Left lung (tissue), 10 donors: Measurements from ENCODE around the gene CENPP. TPM values are rescaled to one million over a fixed set of nuclear protein-coding genes. Genes with fewer than 3 reads are reported as not detected.
"Not testable (repeated sequence)": the region's sequence is repeated elsewhere in the genome, so short reads cannot be mapped to it uniquely, and the experiment has no call there.

Experiments
- ATAC-seq: fragments of 200-7000 bp; cut with Tn5 transposase; one replicate; pipeline ENCODE4 v1.9.1; 2020; ENCODE audit warnings: moderate library complexity
- DNase-seq, 4 donors: peaks; one replicate each; pipeline ENCODE4 v3.0.0-alpha.2; 2013 to 2020
- H3K27ac ChIP-seq, 2 donors: fragments of 200-600 bp; sonication (generic) in 1 of 2; one replicate each; pipeline versions ENCODE4 v1.5.0 to v1.8.0; 2020 to 2021
- H3K27me3 ChIP-seq, 2 donors: fragments of 200-600 bp; sonication (generic) in 1 of 2; one replicate each; pipeline versions ENCODE4 v1.5.0 to v1.8.0; 2020 to 2021
- H3K36me3 ChIP-seq, 2 donors: fragments of 200-600 bp; sonication (generic) in 1 of 2; one replicate each; pipeline versions ENCODE4 v1.5.0 to v1.8.0; 2020 to 2021
- H3K4me1 ChIP-seq, 2 donors: fragments of 200-600 bp; one replicate each; pipeline ENCODE4 v1.8.0; 2021
- H3K4me3 ChIP-seq, 2 donors: fragments of 200-600 bp; sonication (generic) in 1 of 2; one replicate each; pipeline versions ENCODE4 v1.5.0 to v1.8.0; 2020 to 2021; ENCODE audit warnings: mild to moderate bottlenecking in 1 of 2
- H3K9me3 ChIP-seq, 2 donors: fragments of 200-600 bp; sonication (generic) in 1 of 2; one replicate each; pipeline versions ENCODE4 v1.5.0 to v1.8.0; 2020 to 2021
- intact Hi-C, 2 donors: fragments of 100-400 bp; cut with DNase I; formaldehyde crosslinking; loops; one replicate each; pipeline versions ENCODE4 v1.11.2 to v1.14.2; 2022
- polyA plus RNA-seq, 6 donors: library from polyadenylated mRNA; unstranded; fragments of 120-200 nt; gene quantifications; one replicate each; pipeline ENCODE4 v1.2.1, GENCODE V29; 2013; ENCODE audit not compliant: insufficient read length in 6 of 6
- total RNA-seq, 2 donors: library from RNA; stranded (reverse); fragmentation: NEBNext Ultra II Directional; extraction: Animal tissue kit (Norgen Biotek cat#: 25700); gene quantifications; one replicate each; pipeline ENCODE4 v1.2.1, GENCODE V29; 2021
- TF ChIP-seq, protein P1 (sequence below), 2 donors: fragments of 200-600 bp; sonication (generic) in 1 of 2; IDR thresholded peaks; one replicate each; pipeline versions ENCODE4 v1.5.0 to v1.8.0; 2021; ENCODE audit warnings: antibody characterized with exemption in 2 of 2
- donor health status: DM: no; HTN: yes; CAD: no.
- donor health status: DM: no; HTN: no; CAD: no.

The CENPP gene
- total and polyA plus RNA-seq, 8 donors: 3.2 to 9.0 (median 5.7) TPM

GRCh38 chr9:92563116-92564100 is 237.7 kb downstream of the CENPP start:
- ATAC-seq (peak; percentile 15), DNase-seq (peak in 2 of 4 donors; percentile 49 to 59)
- TF ChIP-seq, protein P1, sequence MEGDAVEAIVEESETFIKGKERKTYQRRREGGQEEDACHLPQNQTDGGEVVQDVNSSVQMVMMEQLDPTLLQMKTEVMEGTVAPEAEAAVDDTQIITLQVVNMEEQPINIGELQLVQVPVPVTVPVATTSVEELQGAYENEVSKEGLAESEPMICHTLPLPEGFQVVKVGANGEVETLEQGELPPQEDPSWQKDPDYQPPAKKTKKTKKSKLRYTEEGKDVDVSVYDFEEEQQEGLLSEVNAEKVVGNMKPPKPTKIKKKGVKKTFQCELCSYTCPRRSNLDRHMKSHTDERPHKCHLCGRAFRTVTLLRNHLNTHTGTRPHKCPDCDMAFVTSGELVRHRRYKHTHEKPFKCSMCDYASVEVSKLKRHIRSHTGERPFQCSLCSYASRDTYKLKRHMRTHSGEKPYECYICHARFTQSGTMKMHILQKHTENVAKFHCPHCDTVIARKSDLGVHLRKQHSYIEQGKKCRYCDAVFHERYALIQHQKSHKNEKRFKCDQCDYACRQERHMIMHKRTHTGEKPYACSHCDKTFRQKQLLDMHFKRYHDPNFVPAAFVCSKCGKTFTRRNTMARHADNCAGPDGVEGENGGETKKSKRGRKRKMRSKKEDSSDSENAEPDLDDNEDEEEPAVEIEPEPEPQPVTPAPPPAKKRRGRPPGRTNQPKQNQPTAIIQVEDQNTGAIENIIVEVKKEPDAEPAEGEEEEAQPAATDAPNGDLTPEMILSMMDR (IDR thresholded peaks at IDR 0.05): no peak
- intact Hi-C loops: no loop called here
- Histone ChIP-seq H3K27ac (peak overlapping the region in 1 of 2 donors; percentile 79), H3K36me3 (no peaks in the 10 kb centered on the region), H3K27me3 (no peaks in the 10 kb centered on the region), H3K9me3 (peaks cover 0 to 14% of the 10 kb centered on the region in 2 donors), H3K4me3 (no peak overlapping the region), H3K4me1 (no peaks in the 10 kb centered on the region)

DNA sequence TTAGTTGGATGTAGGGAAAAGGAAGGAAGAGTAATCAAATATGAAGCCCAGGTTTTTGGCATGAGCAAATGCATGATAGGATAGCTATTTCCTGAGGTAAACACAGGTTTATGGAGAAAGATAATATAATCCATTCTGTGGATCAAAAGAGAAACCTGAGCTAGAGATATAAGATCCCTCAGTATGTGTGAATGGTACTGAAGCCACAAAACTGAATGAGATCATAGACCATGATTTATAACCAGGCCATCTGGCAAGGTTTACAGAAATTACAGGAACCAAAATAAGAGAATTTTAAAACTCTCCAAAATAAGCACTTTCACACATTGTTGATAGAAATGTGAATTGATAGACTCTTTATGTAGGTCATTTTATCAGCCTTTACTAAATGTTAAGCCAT is 238.8 kb downstream of the CENPP start:
- TF ChIP-seq, protein P1 (IDR thresholded peaks at IDR 0.05): no peak
- DNase-seq: no peak

GRCh38 chr9:92564982-92565381 is 239.2 kb downstream of the CENPP start:
- Histone ChIP-seq H3K9me3 (peaks cover 0 to 14% of the 10 kb centered on the region in 2 donors), H3K4me1 (no peaks in the 10 kb centered on the region), H3K36me3 (no peaks in the 10 kb centered on the region), H3K27ac (peak overlapping the region in 1 of 2 donors; percentile 79), H3K4me3 (no peak overlapping the region), H3K27me3 (no peaks in the 10 kb centered on the region)
- intact Hi-C loops: no loop called here
- TF ChIP-seq, protein P1 (IDR thresholded peaks at IDR 0.05): no peak
- peak; percentile 46 for ATAC-seq
- peak in 1 of 4 donors; percentile 14 for DNase-seq

More for the DNA sequence above, 238.8 kb downstream of the CENPP start:
- H3K36me3 ChIP-seq: no peaks in the 10 kb centered on the region
- H3K9me3 ChIP-seq: peaks cover 0 to 14% of the 10 kb centered on the region in 2 donors
- H3K27me3 ChIP-seq: no peaks in the 10 kb centered on the region
- ATAC-seq: peak; percentile 47
- no peaks in the 10 kb centered on the region for H3K4me1 ChIP-seq
- H3K4me3 ChIP-seq: no peak overlapping the region
- intact Hi-C loops: no loop called here
- peak overlapping the region in 1 of 2 donors; percentile 79 for H3K27ac ChIP-seq

DNA sequence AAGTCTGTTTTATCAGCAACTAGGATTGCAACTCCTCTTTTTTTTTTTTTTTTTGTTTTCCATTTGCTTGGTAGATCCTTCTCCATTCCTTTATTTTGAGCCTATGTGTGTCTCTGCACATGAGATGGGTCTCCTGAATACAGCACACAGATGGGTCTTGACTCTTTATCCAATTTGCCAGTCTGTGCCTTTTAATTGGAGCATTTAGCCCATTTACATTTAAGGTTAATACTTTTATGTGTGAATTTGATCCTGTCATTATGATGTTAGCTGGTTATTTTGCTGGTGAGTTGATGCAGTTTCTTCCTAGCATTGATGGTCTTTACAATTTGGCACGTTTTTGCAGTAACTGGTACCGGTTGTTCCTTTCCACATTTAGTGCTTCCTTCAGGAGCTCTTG is 246.1 kb downstream of the CENPP start:
- DNase-seq, H3K27ac ChIP-seq, H3K4me3 ChIP-seq, ATAC-seq, H3K4me1 ChIP-seq, H3K36me3 ChIP-seq, H3K27me3 ChIP-seq, intact Hi-C loops: not testable (repeated sequence)
- peaks cover 0 to 11% of the 10 kb centered on the region in 2 donors for H3K9me3 ChIP-seq

- intact Hi-C loops, ATAC-seq, H3K27ac ChIP-seq, H3K4me1 ChIP-seq, DNase-seq, H3K27me3 ChIP-seq, H3K9me3 ChIP-seq, H3K36me3 ChIP-seq, H3K4me3 ChIP-seq: not testable (repeated sequence)
Observed at GRCh38 chr9:92573612-92574011, 247.9 kb downstream of the CENPP start.

DNA sequence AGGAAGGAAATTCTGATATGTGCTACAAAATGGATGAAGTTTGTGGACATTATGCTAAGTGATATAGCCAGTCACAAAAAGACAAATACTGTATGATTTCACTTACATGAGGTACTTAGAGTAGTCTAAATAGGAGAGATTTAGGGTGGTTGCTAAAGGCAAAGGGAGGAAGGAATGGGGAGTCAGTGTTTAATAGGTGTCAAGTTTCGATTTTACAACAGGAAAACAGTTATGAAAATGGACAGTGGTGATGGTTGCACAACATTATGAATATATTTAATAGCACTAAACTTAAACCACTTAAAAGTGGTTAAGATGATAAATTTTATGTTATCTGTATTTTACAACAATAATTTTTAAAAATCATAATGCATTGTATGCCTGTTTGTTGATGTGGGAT is 250.4 kb downstream of the CENPP start:
- Histone ChIP-seq H3K27ac (no peak overlapping the region), H3K27me3 (no peaks in the 10 kb centered on the region), H3K9me3 (peaks cover 0 to 6% of the 10 kb centered on the region in 2 donors), H3K4me3 (no peak overlapping the region), H3K4me1 (peaks cover 0 to 7% of the 10 kb centered on the region in 2 donors), H3K36me3 (no peaks in the 10 kb centered on the region)
- TF ChIP-seq, protein P1 (IDR thresholded peaks at IDR 0.05): no peak
- ATAC-seq (no peak), DNase-seq (no peak)
- intact Hi-C loops: no loop called here
